Gastroesophageal sphincter (tissue), 3 donors: Measurements from ENCODE around the gene SMARCD2.
"Not testable (repeated sequence)": the region's sequence is repeated elsewhere in the genome, so short reads cannot be mapped to it uniquely, and the experiment has no call there.

Source experiments
- EP300 ChIP-seq: sonication (generic); formaldehyde crosslinking; IDR thresholded peaks from one replicate; pipeline ENCODE4 v1.6.1; 2017; ENCODE audit warnings: antibody characterized with exemption, mild to moderate bottlenecking
- POLR2A ChIP-seq, 2 donors: fragments of 450-650 bp; IDR thresholded peaks; one replicate each; pipeline ENCODE4 v1.6.1; 2017; ENCODE audit warnings: antibody characterized with exemption in 2 of 2, mild to moderate bottlenecking in 2 of 2, moderate library complexity in 1 of 2
- POLR2AphosphoS5 ChIP-seq: sonication (generic); formaldehyde crosslinking; IDR thresholded peaks from one replicate; pipeline ENCODE4 v1.6.1; 2017; ENCODE audit warnings: antibody characterized with exemption
- TF ChIP-seq, protein P1 (sequence below), 4 experiments: fragments of 200-600 bp in 2 of 4; fragments of 450-650 bp in 2 of 4; sonication (generic) in 1 of 4; IDR thresholded peaks; one replicate each; pipeline ENCODE4 v1.5.1; 2017 to 2019; ENCODE audit warnings: antibody characterized with exemption in 4 of 4, mild to moderate bottlenecking in 2 of 4, moderate library complexity in 2 of 4

DNA sequence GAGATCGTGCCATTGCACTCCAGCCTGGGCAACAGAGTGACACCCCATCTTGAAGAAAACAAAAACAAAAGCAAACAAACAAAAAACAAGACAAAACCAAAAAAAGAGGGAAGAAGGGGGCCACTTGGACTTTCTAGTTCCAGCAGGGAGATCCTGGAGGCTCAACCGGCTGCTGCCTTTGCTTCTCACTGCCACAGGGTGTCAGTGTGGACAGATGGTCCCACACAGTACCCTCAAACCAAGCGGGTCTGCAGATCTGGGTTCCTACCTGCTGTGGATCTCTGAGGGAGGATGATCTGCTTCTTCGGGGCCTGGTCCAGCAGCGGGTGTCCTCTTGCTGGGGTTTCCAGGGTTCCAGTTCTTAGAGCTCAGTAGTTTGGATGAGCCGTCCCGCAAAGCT lies 24.1 kb upstream of the SMARCD2 start:
- TF ChIP-seq, protein P1, sequence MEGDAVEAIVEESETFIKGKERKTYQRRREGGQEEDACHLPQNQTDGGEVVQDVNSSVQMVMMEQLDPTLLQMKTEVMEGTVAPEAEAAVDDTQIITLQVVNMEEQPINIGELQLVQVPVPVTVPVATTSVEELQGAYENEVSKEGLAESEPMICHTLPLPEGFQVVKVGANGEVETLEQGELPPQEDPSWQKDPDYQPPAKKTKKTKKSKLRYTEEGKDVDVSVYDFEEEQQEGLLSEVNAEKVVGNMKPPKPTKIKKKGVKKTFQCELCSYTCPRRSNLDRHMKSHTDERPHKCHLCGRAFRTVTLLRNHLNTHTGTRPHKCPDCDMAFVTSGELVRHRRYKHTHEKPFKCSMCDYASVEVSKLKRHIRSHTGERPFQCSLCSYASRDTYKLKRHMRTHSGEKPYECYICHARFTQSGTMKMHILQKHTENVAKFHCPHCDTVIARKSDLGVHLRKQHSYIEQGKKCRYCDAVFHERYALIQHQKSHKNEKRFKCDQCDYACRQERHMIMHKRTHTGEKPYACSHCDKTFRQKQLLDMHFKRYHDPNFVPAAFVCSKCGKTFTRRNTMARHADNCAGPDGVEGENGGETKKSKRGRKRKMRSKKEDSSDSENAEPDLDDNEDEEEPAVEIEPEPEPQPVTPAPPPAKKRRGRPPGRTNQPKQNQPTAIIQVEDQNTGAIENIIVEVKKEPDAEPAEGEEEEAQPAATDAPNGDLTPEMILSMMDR (IDR thresholded peaks at IDR 0.05) = not testable (repeated sequence)
- not testable (repeated sequence) for TF ChIP-seq EP300; POLR2AphosphoS5; POLR2A (IDR thresholded peaks at IDR 0.05)
